HPDE6-E6E7 (cell line): Measurements from ENCODE around the gene SP100.
"Not testable (repeated sequence)": the region's sequence is repeated elsewhere in the genome, so short reads cannot be mapped to it uniquely, and the experiment has no call there.

Experiments used
- DNase-seq: peaks from one replicate; pipeline ENCODE4 v3.0.0; 2011; ENCODE audit warnings: missing footprints; ENCODE audit errors: extremely low spot score

SP100 gene

DNA sequence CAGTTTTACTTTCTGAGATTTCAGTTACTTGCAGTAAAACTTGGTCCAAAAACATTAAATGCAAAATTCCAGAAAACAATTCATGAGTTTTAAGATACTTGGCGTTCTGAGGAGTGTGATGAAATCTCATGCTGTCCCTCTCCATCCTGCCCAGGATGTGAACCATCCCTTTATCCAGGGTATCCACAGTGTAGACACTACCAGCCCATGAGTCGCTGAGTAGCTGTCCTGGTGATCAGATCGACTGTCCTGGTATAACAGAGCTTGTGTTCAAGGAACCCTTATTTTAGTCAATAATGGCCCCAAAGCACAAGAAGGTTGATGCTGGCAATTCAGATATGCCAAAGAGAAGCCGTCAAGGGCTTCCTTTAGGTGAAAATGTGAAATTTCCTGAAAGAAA, 3.2 kb downstream of the SP100 start:
- DNase-seq = no peak

DNA sequence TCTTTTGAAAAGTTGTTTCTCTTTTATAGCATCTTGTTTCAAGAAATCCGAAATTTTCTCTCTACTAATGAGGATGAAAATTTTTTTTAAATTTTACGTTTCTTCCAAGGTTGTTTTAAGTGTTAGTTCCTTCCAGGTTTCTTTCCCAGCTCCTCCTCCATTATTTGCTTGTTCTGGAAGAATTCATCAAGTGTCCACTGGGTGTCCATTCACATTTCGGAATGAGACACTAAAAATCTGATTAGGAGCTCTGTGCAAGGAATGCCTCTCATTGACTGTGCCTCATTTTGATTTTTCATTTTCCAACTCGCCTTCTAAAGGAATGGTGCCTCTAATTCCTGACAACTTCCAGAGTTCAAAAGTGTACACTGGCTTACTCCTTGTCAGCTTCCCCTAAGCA, 6.1 kb downstream of the SP100 start:
- DNase-seq = no peak

DNA sequence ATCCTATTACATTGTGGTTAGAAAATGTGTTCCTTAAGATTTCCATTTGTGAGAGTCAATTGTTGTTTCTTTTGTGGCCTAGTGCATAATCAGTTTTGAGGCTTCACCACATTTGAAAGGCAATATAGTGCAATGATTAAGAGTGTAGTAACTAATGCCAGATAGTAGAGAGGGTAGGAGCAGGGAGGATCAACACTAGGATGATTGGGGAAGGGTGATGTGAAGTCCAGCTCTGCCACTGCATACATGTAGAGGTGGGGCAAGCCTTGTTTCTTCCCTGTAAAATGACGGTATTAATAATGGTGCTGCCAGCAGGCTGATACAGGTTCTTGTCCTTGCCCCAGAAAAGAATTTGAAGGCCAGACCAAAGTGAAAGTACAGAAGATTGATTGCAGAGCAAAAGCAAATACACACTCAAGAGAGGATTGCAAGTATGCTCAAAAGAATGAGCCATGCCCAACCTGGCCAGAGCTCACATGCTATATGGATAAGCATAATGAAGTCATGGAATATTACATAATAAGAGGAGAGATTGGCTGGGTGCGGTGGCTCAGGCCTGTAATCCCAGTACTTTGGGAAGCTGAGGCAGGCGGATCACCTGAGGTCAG, 8.0 kb downstream of the SP100 start:
- DNase-seq = peak; percentile 29

DNA sequence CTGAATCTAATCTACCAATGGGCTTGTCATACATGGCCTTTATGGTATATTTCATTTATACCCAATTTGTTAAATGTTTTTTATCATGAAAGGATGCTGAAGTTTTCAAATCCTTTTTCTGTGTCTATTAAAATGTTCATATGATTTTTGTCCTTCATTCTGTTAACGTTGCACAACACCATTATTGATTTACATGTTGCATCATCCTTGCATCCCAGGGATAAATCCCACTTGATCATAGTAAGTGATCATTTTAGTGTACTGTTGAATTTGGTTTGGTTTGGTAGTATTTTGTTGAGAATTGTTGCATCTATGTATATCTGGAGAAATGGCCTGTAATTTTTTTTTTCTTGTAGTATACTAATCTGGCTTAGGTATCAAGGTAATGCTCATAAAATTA, 9.4 kb downstream of the SP100 start:
- DNase-seq = no peak

DNA sequence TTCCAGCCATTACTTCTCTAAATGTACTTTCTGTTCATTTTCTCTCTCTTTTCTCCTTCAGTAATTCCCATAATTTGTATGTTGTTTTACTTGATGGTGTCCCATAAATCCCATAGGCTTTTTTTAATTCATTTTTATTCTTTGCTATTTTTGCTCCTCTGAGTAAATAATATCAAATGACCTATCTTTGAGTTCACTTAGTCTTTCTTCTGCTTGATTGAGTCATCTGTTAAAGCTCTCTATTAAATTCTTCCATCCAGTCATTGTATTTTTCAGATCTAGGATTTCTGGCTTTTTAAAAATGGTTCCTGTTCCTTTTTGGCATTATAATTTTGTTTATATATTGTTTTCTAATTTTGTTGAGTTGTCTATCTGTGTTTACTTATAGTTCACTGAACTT, 13.5 kb downstream of the SP100 start:
- DNase-seq = no peak

DNA sequence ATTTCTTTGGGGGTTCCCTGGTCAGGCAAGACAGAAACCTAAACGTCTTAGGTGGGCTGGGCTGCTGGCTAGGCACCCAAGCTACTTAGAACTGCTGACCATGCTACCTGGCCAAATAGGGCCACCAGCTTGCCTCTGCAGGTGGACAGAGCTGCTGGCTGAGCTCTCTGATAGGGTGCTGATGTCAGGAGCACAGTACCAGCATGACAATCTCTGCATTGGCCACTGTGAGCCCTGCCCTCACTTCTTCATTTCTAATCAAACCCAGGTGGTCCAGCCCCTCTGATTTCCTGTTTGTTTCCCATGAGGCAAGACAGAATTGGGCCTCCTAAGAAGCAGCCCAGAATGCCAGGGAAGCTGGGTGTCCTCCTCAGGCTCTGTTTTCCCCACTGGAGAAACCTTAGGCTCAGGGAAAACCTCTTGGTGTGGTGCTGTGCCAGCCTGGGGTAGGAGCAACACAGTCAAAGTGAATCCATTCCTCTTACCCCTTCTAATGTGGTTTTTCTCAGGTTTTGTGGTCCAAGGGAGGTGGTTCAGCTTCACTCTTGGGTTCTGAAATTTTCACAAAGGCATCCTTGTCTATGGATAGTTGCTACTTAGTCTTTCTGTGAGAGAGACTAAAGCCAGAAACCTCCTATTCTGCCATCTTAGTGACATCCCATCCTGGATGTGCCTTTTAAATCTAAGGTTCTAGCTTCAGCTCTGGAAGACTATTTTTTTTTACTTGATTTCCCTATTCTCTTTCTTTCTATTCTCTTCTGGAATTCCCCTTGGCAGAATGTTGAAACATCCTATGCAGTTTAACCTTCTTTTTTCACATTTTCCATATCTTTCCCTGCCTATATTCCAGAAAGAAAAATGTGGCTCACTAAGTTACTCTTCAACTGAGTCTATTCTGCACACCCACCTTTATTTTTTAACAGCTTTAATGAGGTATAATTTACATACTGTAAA, 15.2 kb downstream of the SP100 start:
- DNase-seq = no peak

DNA sequence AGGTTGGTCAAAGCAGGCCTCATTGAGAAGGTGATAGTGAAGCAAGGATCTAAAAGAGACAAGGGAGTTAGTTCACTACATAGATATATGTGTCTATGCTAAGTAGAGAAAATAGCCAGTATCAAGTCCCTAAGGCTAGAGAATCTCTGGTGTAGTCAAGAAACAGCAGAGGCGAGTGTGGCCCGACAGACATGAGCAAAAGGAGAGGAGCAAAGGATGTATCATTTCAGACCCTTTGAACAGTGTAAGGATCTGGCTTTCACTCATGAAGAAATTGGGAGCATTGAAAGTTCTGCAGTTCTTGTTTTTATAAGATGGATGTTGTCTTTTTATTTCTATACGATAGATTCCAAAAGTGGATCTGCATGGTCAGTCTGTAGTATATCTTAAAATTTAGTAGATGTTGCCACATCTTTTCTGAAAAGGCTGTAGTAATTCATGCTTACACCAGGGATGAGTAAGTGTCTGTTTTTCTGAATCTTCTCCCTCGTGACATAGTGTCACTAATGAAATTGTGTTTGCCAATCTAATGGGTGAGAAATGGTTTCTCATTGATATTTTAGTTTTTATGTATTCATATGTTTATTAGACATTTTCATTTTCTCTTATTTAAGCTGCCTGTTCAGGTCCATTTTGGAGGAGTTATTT, 18.8 kb downstream of the SP100 start:
- DNase-seq = no peak

DNA sequence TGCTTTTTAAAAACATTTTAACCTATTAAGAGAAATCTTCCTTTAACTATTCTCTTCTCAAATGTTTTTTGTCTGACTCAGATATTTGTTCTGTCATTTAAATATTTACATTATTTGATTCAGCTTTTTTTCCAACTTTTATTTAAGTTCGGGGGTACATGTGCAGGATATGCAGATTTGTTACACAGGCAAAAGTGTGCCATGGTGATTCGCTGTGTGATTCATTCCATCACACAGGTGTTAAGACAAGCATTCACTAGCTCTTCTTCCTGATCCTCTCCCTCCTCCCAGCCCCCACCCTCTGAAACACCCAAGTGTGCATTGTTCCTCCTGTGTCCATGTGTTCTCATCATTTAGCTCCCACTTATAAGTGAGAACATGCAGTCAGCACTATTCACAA, 19.4 kb downstream of the SP100 start:
- DNase-seq = no peak

DNA sequence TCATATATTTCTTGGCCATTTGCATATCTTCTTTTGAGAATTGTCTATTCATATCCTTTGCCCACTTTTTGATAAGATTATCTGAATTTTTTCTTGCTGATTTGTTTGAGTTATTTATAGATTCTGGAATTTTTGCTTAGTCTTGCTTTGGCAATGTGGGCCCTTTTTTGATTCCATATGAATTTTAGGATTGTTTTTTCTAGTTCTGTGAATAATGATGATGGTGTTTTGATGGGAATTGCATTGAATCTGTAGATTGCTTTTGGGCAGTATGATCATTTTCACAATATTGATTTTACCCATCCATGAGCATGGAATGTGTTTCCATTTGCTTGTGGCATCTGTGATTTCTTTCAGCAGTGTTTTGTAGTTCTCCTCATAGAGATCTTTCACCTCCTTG, 23.1 kb downstream of the SP100 start:
- not testable (repeated sequence) for DNase-seq

DNA sequence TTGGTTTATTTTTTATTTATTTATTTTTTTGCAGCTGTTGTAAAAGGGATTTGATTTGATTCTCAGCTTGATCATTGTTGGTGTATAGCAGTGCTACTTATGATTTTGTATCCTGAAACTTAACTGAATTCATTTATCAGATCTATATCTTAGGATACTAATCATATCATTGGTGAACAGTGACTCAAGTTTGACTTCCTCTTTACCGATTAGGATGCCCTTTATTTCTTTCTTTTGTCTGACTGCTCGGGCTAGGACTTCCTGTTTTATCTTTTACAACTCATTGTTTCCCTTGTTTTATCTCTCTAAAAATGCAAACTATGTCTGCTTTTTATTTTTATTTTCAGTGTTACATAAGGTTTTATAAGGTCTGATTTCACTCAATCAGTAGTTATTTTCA, 23.6 kb downstream of the SP100 start:
- no peak for DNase-seq

DNA sequence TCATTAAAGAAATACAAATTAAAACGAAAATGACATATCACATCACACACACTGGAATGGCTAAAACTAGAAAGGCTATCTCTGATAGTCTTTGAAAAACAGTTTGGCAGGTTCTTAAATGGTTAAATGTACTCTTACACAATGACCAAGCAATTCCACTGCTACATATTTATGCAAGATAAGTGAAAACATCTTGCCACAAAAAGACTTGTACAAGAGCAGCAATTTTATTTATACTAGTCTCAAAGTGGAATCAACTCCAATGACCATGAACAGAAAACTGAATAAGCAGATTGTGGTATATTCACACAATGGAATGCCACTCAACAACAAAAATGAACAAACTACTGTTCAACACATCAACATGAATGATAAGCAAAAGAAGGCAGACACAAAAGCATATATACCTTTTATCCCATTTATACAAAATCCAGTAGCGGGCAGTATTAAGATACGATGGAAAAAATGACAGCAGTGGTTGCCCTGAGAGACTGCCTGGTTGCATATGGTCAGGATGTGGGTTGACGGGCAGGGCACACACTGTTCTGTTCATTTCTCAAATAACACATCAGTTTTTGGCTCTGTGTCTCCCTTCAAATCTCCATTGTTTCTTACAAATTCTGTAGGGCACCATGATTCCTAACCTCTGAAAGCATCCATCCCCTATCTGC, 25.4 kb downstream of the SP100 start:
- no peak for DNase-seq

DNA sequence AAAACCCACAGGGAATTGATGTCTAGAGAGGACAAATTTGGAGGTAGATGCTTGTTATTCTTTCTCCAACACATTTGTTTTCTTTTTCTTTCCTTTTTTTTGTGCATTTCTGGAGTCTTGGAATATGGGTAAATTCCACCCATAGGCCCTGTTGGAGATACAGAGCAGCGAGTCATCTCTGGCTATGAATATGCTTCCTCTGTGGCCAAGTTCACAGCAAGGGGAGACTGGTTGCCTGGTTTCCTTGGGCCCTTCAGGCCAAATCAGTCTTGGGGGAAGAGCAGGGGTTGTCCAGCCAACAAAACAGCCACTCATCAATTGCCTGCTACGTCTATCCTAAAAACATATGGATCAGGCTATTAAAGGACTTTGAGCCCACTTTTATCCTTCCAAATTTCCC, 27.5 kb downstream of the SP100 start:
- no peak for DNase-seq

DNA sequence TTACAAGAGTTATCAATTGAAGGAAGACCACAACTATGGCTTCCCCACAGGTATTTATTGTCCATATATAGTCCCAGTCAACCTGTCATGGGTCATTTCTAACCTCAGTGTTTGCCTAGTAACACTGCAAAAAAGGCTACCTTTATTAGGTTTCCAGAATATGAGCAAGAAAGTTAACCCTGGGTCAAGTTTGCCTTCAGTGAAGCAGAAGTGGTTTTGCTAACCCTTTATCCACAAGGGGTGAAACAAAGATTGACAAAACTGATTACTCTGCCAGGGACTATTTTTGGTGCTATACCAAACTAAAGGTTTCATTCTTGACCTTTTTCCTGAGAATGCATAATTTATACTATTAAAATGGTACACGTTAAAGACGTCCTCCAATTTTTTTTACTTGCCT, 28.8 kb downstream of the SP100 start:
- DNase-seq = no peak

DNA sequence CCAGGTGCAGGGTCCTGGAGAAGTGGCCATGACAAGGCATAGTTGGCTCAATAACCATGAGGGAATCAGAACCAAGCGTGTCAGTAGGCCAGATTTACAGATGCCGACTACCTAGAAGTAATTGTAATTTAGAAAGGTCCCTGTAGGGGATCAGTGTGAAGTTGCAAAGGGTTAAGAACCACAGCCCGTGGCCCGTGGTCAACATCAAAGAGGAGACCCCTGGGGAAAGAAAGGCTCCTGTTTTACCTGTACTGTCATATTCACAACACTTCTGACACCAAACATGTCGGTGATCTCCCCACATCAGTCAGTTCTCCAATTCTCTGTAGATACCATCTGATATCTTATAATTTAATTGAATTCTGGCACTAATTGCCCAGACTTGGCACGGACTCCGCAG, 31.0 kb downstream of the SP100 start:
- no peak for DNase-seq

DNA sequence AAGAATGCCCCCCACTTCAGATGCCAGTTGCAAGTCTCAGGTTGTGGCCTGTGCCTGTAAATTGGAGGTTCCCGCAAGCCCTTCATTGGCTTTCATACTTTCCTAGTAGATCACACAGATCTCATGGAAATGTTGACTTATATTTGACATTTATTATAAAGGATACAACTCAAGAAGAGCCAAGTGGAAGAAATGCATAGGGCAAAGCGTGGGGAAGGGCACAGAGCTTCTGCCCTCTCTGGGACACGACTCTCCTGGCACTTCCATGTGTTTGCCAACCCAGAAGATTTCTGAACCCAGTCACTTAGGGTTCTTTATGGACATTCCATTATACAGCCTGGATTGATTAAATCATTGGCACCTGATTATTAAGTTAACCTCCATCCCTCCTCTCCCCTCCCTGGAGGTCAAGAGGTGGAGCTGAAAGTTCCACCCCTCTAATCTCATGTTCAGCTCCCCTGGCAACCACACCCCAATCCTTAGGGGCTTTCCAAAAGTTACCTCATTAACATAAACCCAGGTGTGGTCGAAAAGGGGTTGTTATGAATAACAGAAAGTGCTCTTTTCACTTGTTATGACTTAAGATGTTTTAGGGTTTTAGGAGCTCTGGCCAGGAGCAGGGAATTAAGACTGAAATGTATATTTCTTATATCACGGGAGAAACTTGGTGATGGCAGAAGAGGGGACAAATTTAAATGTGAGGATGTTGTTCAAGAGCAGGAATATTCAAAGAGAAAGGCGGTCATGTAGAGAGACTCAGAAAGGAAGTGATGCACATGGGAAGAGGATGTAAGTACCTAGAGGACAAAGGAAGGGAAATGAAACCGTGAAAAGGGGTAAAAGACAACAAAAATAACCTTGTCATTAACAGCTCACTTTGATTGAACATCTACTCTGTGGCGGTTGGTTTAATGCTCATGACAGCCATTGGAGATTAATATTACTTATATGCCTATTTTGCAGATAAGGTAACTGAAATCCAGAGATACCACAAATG, 31.8 kb downstream of the SP100 start:
- no peak for DNase-seq

DNA sequence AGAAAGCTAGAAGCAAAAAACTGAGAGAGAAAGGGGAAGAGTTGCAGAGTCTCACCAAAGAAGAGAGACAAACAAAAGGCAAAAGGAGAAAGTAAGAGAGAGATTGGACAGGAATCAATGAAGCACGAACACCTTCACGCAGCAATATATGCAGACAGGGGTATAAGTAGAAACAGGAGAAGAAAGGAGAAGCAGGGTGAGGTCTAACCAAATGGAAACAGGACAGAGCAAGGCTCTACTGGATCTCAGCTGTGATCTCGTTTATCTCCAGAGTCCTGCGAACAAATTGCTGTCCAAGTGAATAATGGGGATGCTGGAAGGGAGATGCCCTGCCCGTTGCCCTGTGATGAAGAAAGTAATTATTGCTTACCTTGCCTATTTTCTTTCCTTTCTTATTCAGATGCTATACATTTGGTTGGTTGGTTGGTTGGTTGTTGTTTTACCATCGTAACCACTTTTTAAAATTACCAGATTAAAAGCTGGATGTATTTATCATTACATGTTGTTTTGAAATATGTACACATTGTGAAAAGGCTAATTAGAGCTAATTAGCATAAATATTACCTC, 34.0 kb downstream of the SP100 start:
- DNase-seq = no peak

DNA sequence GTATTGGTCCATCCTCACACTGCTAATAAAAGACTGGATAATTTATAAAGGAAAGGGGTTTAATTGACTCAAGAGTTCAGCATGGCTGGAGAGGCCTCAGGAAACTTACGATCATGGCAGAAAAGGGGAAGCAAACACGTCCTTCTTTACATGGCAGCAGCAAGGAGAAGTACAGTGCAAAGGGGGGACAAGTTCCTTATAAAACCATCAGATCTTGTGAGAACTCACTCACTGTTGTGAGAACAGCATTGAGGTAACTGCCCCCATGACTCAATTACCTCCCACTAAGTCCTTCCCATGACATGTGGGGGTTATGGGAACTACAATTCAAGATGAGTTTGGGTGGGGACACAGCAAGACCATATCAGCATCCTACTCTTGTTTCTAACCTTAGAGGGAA, 37.0 kb downstream of the SP100 start:
- DNase-seq = no peak

DNA sequence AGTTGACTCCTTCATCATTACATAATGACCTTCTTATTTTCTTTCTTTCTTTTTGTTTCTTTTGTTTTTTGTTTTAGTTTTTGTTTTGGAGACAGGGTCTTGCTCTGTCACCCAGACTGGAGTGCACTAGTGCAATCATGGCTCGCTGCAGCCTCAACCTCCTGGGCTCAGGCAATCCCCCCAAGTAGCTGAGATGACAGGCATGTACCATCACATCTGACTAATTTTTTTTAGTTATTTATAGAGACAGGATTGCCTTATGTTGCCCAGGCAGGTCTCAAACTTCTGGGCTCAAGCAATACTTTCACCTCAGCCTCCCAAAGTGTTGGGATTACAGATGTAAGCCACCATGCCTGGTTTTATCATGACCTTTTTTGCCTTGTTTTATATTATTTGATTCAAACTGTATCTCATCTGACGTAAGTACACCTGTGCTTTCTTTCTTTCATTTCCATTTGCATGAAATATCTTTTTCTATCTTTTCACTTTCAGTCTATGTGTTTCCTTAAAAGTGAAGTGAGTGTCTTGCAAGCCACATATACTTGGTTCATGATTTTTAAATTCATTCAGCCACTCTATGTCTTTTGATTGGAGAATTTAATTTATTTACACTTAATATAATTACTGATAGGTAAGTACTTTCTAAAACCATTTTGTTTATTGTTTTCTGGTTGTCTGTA, 39.1 kb downstream of the SP100 start:
- DNase-seq = no peak

DNA sequence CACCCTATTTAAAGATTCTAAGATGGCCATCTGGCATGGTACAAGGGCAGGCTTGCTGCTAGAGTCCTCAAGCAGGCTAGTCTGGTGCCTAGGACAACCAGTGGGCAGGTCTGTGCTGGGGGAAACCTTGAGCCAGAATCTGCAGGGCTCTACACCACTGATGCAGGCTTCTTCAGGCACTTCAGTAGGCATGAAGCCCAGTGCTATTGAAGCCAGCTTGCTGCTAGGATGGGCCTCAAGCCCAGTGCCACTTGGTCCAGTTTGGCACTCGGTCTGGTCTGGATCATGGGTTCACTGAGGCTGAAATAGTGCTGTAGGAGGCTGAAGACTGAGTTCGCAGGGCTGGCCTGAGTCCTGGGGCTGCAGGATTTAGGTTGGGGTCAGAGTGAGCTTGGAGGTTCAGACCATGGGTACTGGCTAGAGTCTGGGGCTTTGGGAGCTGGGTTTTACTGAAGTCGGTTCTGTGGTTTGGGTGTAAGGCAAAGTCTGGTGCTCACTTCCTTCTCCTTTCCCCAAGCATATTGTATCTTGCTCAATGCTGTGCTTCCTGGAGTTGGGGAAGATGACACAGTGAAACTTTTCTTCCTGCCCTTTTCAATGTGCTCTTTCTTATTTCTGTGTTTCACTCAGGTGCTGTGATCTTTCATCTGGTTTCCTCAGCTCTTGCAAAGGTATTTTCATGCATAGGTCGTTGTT, 41.2 kb downstream of the SP100 start:
- no peak for DNase-seq

DNA sequence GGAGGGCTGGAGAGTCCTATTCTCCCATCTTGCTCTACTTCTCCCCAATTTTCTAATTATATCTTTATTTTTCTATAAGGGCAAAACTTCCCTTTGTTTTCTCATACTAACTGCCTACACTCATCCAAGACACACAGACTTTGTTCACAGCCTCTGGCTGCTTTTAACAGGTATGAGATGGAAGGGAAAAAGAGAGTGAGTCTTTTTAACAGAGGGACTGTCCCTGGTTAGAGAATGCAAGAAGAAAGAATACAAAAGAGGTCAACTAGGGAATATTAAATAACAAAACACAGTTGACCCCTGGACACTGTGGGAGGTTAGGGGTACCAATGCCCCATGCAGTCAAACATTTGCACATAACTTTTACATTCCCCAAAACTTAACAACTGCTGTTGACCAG, 41.8 kb downstream of the SP100 start:
- DNase-seq = no peak
